Endothelial cell of umbilical vein (primary cell): ENCODE data around the gene ACTR2. TPM values are rescaled to one million over a fixed set of nuclear protein-coding genes. Genes with fewer than 3 reads are reported as not detected.

Experiments used
- BruUV-seq: library from RNA; stranded (reverse); fragments of 400-500 nt; replicated peaks from 2 replicates; lab custom pipeline; 2021; lab: Mats Ljungman, UMichigan
- CTCF ChIA-PET: fragments of 300-600, 350-600 bp; sonication (Branson Sonifier 250); formaldehyde crosslinking; loops from one replicate; lab custom pipeline; 2021; ENCODE audit warnings: antibody characterized with exemption, inconsistent platforms; lab: Charles Lee
- POLR2A ChIA-PET: fragments of 300-600, 350-600 bp; sonication (Branson Sonifier 250); formaldehyde crosslinking; loops from one replicate; lab custom pipeline; 2021; ENCODE audit warnings: antibody characterized with exemption, inconsistent platforms; lab: Charles Lee
- DNase-seq: peaks from one replicate; pipeline ENCODE4 v3.0.0-alpha.2; 2011; ENCODE audit warnings: low read depth, low spot score
- FAIRE-seq: peaks from 2 replicates; lab custom pipeline; 2011; peaks lifted over from hg19 to GRCh38; lab: Jason Lieb, UNC
- H2AFZ ChIP-seq: 2 replicates; pipeline ENCODE4 v1.6.0; 2012; ENCODE audit warnings: low read depth, low read length, control low read depth, inconsistent platforms
- H3K27ac ChIP-seq: 2 replicates; pipeline ENCODE4 v1.5.1; 2011; ENCODE audit warnings: low read depth, mild to moderate bottlenecking, control low read depth, low read length, moderate library complexity; ENCODE audit not compliant: insufficient read depth
- H3K27me3 ChIP-seq, 2 experiments: 2 replicates each; pipeline versions ENCODE4 v1.6.0 to v1.6.1; 2011; ENCODE audit warnings: low read length in 2 of 2, mixed read lengths in 1 of 2; ENCODE audit not compliant: control insufficient read depth in 2 of 2, insufficient read depth in 2 of 2
- H3K36me3 ChIP-seq, 2 experiments: 2 replicates in 1 of 2; 3 replicates in 1 of 2; pipeline ENCODE4 v1.5.1; 2011; ENCODE audit warnings: low read length in 2 of 2, mild to moderate bottlenecking in 1 of 2, moderate library complexity in 1 of 2; ENCODE audit not compliant: control insufficient read depth in 2 of 2, insufficient read depth in 2 of 2; ENCODE audit errors: extremely low read depth in 1 of 2
- H3K4me1 ChIP-seq: 3 replicates; pipeline ENCODE4 v1.5.1; 2011; ENCODE audit warnings: mild to moderate bottlenecking, low read length; ENCODE audit not compliant: control insufficient read depth, insufficient read depth; ENCODE audit errors: extremely low read depth
- H3K4me2 ChIP-seq: 2 replicates; pipeline ENCODE4 v1.6.1; 2011; ENCODE audit warnings: low read length, control low read depth, mixed read lengths; ENCODE audit not compliant: insufficient read depth
- H3K4me3 ChIP-seq, 3 experiments: fragments of 200-600 bp in 1 of 3; sonication (generic), shearing (Covaris generic) in 1 of 3; replicated peaks in 1 of 3; 2 replicates each; pipeline ENCODE4 v1.5.1; 2011 to 2016; ENCODE audit warnings: control low read depth in 3 of 3, low read length in 3 of 3, mild to moderate bottlenecking in 2 of 3, inconsistent platforms in 1 of 3, low read depth in 1 of 3, moderate library complexity in 1 of 3; ENCODE audit not compliant: insufficient read depth in 1 of 3
- H3K79me2 ChIP-seq: 2 replicates; pipeline ENCODE4 v1.6.0; 2012; ENCODE audit warnings: low read length, inconsistent platforms; ENCODE audit not compliant: control insufficient read depth, insufficient read depth
- H3K9ac ChIP-seq: replicated peaks from 2 replicates; pipeline ENCODE3; 2011; ENCODE audit warnings: low read length, control low read depth; ENCODE audit not compliant: insufficient read depth; ENCODE audit errors: extremely low read depth
- H3K9me1 ChIP-seq: replicated peaks from 3 replicates; pipeline ENCODE4 v1.6.0; 2011; ENCODE audit warnings: mild to moderate bottlenecking, low read length; ENCODE audit not compliant: control insufficient read depth, insufficient read depth; ENCODE audit errors: extremely low read depth
- H3K9me3 ChIP-seq: replicated peaks from 2 replicates; pipeline ENCODE4 v1.5.1; 2012; ENCODE audit warnings: low read length, inconsistent platforms; ENCODE audit not compliant: control insufficient read depth, insufficient read depth
- H4K20me1 ChIP-seq: replicated peaks from 2 replicates; pipeline ENCODE3; 2011; ENCODE audit warnings: mild to moderate bottlenecking, low read length; ENCODE audit not compliant: control insufficient read depth, insufficient read depth; ENCODE audit errors: extremely low read depth
- EZH2 ChIP-seq: IDR thresholded peaks from 2 replicates; pipeline ENCODE4 v1.6.1; 2012; ENCODE audit warnings: borderline replicate concordance, low read depth, mild to moderate bottlenecking, moderate library complexity, low read length, inconsistent platforms; ENCODE audit not compliant: severe bottlenecking
- FOS ChIP-seq: IDR thresholded peaks from 2 replicates; pipeline ENCODE4 v1.6.1; 2011; ENCODE audit warnings: mild to moderate bottlenecking, low read length, moderate library complexity, borderline replicate concordance; ENCODE audit not compliant: insufficient read depth
- GATA2 ChIP-seq: IDR thresholded peaks from 2 replicates; pipeline ENCODE4 v1.7.0; 2011; ENCODE audit warnings: low read depth, mild to moderate bottlenecking, moderate library complexity, mixed read lengths, low read length; ENCODE audit not compliant: insufficient read length, insufficient read depth
- JUN ChIP-seq: IDR thresholded peaks from 2 replicates; pipeline ENCODE4 v1.6.1; 2011; ENCODE audit warnings: borderline replicate concordance, low read depth; ENCODE audit not compliant: insufficient read length, insufficient read depth
- MYC ChIP-seq: IDR thresholded peaks from one replicate; pipeline ENCODE4 v1.6.1; 2011; ENCODE audit warnings: mild to moderate bottlenecking, low read depth, low read length
- POLR2A ChIP-seq: IDR thresholded peaks from 2 replicates; pipeline ENCODE4 v1.6.1; 2012; ENCODE audit warnings: low read depth, mild to moderate bottlenecking, control low read depth, low read length
- POLR2AphosphoS5 ChIP-seq: IDR thresholded peaks from 2 replicates; pipeline ENCODE4 v1.6.1; 2012; ENCODE audit warnings: low read depth, mild to moderate bottlenecking, control low read depth, low read length, moderate library complexity; ENCODE audit not compliant: insufficient read depth
- dilution Hi-C: fragments of 300-500 bp; cut with MboI; formaldehyde crosslinking; loops from one replicate; pipeline ENCODE4 v1.15.0; 2019; ENCODE audit warnings: low sequenced_read_pairs; ENCODE audit not compliant: extremely low pct_ligation_motif_present
- intact Hi-C: fragments of 100-400 bp; cut with micrococcal nuclease; formaldehyde crosslinking; loops from one replicate; pipeline ENCODE4 v1.10.0; 2022
- polyA plus RNA-seq, 4 experiments: library from polyadenylated mRNA; depleted of rRNA in 3 of 4; stranded (reverse) in 3 of 4; unstranded in 1 of 4; fragments of >200 nt; gene quantifications; 2 replicates each; pipeline versions ENCODE4 v1.2.1 to v1.2.3, GENCODE V29; 2011 to 2012; ENCODE audit warnings: missing spikeins in 1 of 4
- total RNA-seq: library from RNA; stranded (reverse); gene quantifications from 2 replicates; pipeline ENCODE4 v1.2.3, GENCODE V29; 2021
- TF ChIP-seq, protein P1 (sequence below), 2 donors: IDR thresholded peaks; 1 replicate in 1 of 2; 2 replicates in 1 of 2; pipeline ENCODE4 v1.5.1; 2011; ENCODE audit warnings: low read length in 2 of 2, mild to moderate bottlenecking in 2 of 2, moderate library complexity in 2 of 2, control low read depth in 1 of 2, inconsistent platforms in 1 of 2, low read depth in 1 of 2; ENCODE audit not compliant: insufficient read depth in 1 of 2; ENCODE audit errors: extremely low read depth in 1 of 2
- TF ChIP-seq, protein P2 (sequence below): IDR thresholded peaks from 2 replicates; pipeline ENCODE4 v1.6.1; 2011; ENCODE audit not compliant: insufficient read depth, insufficient read length

ACTR2 gene
- total and polyA plus RNA-seq, 2 donors (not counting 3 experiments of a cell fraction or from before 2014, with no cell fraction given), result 48.7 to 287 TPM

DNA sequence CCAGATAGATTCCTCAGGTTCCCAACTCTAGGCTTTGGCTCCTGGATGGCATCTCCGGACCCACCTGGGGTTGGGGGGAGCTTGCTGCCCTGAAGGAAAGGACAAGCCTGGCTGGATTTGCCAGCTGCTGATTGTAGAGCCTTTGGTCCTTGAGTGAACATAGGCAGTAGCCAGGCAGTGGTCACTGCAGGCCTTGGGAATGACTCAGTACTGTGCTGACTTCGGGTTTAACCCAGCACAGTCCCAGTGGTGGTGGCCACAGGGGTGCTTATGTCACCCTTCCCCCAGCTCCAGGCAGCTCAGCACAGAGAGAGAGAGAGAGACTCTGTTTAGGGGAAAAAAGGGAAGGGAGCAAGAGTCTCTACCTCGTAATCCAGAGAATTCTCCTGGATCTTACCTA lies 27.7 kb upstream of the ACTR2 start:
- Histone ChIP-seq H4K20me1 (no peaks in the 10 kb centered on the region), H3K27ac (no peak overlapping the region), H3K27me3 (peaks cover 0 to 12% of the 10 kb centered on the region in 2 experiments), H3K4me2 (no peak overlapping the region), H2AFZ (no peak overlapping the region), H3K9me1 (no peaks in the 10 kb centered on the region), H3K4me3 (no peak overlapping the region), H3K9ac (no peak overlapping the region), H3K36me3 (no peaks in the 10 kb centered on the region), H3K4me1 (no peaks in the 10 kb centered on the region), H3K79me2 (no peaks in the 10 kb centered on the region), H3K9me3 (no peaks in the 10 kb centered on the region)
- no TSS peak for BruUV-seq
- TF ChIP-seq, protein P1, sequence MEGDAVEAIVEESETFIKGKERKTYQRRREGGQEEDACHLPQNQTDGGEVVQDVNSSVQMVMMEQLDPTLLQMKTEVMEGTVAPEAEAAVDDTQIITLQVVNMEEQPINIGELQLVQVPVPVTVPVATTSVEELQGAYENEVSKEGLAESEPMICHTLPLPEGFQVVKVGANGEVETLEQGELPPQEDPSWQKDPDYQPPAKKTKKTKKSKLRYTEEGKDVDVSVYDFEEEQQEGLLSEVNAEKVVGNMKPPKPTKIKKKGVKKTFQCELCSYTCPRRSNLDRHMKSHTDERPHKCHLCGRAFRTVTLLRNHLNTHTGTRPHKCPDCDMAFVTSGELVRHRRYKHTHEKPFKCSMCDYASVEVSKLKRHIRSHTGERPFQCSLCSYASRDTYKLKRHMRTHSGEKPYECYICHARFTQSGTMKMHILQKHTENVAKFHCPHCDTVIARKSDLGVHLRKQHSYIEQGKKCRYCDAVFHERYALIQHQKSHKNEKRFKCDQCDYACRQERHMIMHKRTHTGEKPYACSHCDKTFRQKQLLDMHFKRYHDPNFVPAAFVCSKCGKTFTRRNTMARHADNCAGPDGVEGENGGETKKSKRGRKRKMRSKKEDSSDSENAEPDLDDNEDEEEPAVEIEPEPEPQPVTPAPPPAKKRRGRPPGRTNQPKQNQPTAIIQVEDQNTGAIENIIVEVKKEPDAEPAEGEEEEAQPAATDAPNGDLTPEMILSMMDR (IDR thresholded peaks at IDR 0.05; ENCODE audit: extremely low read depth in 1 of 2, insufficient read depth in 1 of 2, low read depth in 1 of 2, low read length in 2 of 2), result no peak
- TF ChIP-seq POLR2AphosphoS5 (no peak), GATA2 (no peak), EZH2 (no peak), FOS (no peak), POLR2A (no peak), MYC (no peak), JUN (no peak)
- TF ChIP-seq, protein P2, sequence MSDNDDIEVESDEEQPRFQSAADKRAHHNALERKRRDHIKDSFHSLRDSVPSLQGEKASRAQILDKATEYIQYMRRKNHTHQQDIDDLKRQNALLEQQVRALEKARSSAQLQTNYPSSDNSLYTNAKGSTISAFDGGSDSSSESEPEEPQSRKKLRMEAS, result no peak
- dilution Hi-C loops, result no loop called here
- CTCF ChIA-PET, result interaction anchor here (1.0 to 1.7 kb wide), 3 partner anchors 9 to 22 kb away, joined by 3 read pairs; no protein-coding TSS in a partner anchor
- no peak for FAIRE-seq
- intact Hi-C loops, result no loop called here
- POLR2A ChIA-PET, result no interaction called here
- DNase-seq, result no peak
